Skeletal muscle cell (primary cell): ENCODE data around the gene ALS2.
"Not testable (repeated sequence)": the region's sequence is repeated elsewhere in the genome, so short reads cannot be mapped to it uniquely, and the experiment has no call there.

Experiments
- DNase-seq: peaks from one replicate; pipeline ENCODE4 v3.0.0-alpha.2; 2010; ENCODE audit warnings: low read depth
- H3K4me3 ChIP-seq: 2 replicates; pipeline ENCODE4 v1.5.1; 2011; ENCODE audit warnings: low read depth, mild to moderate bottlenecking, control low read depth, low read length, moderate library complexity

Gene ALS2

DNA sequence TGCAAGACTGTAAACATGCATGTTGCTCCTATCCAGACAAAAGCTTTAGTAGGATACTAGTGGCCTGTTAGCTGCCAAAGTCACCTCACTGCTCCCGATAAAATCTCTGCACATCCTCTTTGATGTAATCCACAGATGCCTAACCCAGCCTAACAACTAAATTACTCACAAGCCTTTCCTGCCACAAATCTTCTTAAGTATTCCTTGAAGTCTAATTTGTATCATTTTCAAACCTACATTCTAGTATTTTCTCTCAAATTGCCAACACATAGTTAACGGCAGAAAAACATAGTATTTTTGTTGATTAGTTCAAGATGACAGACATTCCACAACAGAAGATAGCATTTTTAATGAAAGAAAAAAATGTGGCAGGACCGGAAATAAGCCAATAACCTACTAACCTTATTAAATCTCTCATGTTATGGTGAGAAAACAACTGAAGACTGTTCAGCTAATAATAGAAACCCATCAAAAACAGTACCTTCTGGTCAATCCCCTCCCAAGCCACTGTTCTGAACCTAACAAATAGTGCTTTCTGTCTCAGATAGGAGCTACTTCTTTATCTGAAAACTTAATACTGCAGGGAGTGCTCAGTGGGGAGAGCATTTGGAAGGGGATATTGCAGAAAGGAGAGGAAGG lies 82.0 kb downstream of the ALS2 start, which contains the start of gene MPP4:
MPP4 (minus strand) TSS at position 57 of the 639 bp plus-strand sequence. CDS start 4,690 bp downstream, outside the sequence.
- DNase-seq, result peak; percentile 21
- no peak within 1 kb of the TSS for H3K4me3 ChIP-seq

DNA sequence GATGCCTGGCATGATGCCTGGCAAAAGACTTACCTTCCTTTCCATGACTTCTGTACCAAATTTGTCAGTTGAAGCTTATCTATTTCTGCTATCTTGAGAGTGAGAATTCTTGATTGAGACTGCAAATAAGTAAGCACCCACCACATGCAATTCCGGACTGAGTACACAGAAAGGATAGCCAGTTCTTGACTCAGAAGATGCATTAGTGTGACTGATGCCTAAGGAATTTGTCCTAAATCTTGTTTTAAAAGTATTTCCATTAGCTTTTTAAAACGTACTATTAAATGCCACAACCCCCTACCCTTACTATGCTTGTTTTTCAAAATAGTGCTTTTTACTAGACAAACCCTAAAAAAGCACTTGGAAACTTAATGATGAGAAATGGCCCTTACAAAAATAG lies 82.8 kb downstream of the ALS2 start:
- H3K4me3 ChIP-seq, result no peak overlapping the region
- DNase-seq, result peak; percentile 54

DNA sequence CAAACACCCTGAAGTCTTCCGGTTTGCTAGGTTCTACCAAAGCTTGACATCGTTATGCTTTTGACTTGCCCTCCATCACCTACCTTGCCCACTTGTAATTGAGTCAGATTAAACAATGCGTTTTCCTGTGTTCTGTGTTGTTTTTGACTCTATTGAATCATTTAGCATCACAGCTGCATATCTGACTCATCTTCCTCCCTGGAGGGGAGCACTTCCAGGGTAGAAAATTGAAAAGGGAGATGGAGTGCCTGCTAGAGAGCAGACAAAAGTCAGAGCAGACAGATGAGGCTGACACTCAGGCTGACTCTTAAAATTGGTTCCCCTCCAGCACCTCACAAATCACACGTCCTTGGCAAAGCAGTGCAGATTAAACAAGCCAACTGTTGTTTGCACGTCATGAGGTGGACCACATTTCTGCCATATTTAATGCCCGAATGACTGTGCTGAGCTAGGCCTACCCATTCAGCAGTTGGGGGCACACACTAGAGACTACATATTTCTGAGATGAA lies 84.5 kb downstream of the ALS2 start:
- DNase-seq, result peak; percentile 96
- H3K4me3 ChIP-seq, result no peak overlapping the region

DNA sequence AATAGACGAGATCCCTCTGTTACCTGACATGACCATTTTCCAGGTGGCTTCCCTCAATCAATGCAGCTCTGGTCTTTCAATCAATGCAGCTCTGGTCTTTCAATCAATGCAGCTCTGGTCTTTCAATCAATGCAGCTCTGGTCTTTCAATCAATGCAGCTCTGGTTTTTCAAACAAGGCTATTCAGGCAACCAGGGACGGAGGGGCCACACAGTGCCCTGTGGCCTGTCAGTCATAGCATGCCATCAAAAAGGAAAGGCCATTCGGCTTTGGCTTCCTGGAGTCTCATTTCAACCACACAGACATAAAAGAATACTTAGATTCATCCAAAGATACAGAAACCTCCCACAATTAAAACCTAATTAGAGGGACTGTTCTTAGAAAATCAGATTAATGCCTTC lies 95.6 kb downstream of the ALS2 start:
- DNase-seq, result no peak
- H3K4me3 ChIP-seq, result no peak overlapping the region

DNA sequence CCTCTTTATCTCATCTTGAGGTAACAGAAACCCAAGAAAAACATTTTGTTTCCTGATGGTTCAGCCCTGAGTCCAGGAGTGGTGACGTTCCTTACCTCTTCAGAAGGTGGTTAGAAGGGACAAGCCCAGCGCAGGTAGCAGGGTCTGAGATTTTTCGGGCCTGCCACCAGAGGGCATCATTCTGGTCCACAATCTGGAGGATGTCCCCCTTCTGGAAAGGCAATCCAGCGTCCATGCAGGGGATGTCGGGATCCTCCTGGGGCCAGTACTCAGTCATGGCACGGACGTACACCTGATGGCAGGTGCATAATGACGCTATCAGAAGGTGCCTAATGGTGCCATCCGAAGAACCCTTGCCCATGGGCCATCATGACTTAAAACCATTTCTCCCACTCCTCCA lies 100.0 kb downstream of the ALS2 start:
- H3K4me3 ChIP-seq, result no peak overlapping the region
- DNase-seq, result no peak

DNA sequence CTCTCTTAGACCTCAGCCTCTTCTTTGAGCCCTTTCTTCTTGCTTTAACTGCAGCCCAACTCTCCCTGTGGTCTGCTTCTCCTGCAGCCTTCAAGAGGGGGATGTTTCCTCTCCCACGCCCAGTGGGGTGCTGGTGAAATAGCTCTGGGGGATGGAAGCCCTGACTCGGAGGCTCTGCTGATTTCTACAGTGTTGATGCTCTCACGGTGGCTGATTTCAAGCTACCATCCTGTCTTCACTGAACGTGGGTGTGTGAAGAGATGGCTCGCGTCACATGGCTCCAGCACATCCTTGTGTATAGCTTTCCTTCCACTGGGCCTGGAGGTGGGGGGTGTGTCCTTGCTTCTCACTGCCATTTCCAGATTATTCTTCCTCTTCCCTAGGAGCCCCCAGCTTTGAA lies 102.3 kb downstream of the ALS2 start:
- DNase-seq, result no peak
- H3K4me3 ChIP-seq, result no peak overlapping the region

DNA sequence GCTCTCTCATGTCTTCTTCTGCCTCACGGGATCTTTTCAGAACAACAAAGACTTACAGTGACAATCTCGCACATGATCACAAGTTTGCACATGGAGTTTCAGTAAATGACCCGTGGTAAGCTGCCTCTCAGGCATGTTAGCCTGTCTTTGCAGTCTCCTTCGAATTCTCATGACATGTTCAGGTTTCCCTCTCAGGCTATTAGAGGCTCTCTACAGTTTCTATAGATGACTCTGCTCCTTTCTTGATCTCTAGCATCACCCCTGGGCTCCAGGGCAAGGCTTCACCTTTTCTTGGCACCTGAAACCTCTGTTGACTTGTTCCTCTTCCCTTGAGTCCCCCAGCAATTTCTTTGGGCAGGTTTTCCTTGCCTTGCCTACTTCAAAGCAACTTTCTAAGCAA lies 105.3 kb downstream of the ALS2 start:
- no peak for DNase-seq
- H3K4me3 ChIP-seq, result no peak overlapping the region

DNA sequence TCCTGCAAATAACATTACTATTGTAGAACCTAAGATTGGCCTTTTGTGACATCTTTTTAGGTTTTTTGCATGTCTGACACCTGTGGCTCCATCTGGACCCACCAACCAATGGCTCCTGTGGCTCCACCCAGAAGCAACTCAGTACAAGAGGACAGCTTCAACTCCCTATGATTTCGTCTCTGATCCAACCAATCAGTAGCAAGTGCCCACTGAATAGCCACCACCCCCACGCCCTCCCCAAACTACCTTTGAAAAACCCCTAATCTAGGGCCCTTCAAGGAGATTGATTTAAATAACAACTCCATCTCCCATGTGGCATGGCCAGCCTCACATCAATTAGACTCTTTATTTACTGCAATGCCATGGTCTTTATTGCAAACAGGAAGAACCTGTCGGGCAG lies 105.9 kb downstream of the ALS2 start:
- no peak for DNase-seq
- no peak overlapping the region for H3K4me3 ChIP-seq

DNA sequence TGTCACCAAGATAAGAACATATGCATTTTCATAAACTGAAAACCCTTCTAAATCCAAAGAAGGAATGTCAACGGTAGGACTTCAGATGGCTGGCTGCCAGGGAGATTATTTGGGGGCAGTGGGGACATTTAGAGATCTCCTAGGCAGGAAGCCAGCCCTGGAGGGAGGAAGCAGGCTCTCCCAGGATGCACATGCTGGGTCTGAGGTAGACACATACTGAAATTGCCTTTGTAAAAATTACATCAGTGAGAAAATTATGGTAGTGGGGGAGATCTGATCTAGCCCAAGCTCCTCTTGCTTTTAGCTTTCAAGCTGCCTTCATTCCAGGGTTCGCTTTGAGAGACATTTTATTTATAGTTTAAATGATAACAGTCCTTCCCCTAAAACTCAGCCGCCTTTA lies 106.4 kb downstream of the ALS2 start:
- DNase-seq, result no peak
- H3K4me3 ChIP-seq, result no peak overlapping the region

DNA sequence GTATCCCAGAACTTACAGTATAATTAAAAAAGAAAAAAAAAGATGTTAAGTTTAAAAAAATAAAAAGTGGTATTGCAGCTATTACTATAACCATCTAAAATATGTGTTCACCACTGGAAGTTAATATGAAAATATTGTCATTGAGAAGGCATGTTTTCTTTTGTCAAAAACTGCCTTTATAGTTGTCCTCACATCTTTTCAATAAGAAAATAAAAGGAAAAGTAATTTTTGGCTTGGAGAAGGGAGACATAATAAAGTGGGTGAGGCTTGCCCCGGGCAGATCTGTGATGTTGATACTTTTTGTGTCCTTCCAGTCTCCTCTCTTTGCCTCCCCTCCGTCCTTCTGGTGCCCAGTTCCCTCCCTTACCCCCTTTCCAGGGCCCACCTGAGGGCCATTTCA lies 107.2 kb downstream of the ALS2 start:
- no peak overlapping the region for H3K4me3 ChIP-seq
- DNase-seq, result no peak

DNA sequence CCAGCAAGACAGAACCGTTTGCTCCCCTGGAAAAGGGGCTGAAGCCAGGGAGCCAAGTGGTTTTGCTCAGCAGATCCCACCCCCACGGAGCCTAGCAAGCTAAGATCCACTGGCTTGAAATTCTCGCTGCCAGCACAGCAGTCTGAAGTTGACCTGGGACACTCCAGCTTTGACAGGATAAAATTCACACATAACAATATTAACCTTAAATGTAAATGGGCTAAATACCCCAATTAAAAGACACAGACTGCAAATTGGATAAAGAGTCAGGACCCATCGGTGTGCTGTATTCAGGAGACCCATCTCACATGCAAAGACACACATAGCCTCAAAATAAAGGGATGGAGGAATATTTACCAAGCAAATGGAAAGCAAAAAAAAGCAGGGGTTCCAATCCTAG lies 109.5 kb downstream of the ALS2 start:
- H3K4me3 ChIP-seq, DNase-seq: not testable (repeated sequence)

DNA sequence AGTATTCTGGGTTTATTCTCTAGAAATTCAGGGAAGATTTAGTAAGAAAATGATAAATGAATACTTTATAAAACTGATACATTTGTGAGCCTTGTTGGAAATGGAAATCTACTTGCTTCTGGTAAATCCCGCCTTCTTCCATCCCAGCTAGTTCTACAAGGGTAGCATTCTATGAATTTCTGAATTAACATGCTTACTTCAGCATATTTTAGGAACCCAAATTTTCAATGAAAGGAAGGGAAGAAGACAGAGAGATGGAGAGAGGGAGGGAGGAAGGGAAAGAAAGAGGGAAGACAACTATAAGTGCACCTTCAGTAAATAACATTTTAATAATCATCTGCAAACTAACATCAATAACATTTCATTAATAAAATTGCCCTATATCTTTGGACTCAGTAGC lies 110.9 kb downstream of the ALS2 start:
- no peak overlapping the region for H3K4me3 ChIP-seq
- DNase-seq, result no peak

DNA sequence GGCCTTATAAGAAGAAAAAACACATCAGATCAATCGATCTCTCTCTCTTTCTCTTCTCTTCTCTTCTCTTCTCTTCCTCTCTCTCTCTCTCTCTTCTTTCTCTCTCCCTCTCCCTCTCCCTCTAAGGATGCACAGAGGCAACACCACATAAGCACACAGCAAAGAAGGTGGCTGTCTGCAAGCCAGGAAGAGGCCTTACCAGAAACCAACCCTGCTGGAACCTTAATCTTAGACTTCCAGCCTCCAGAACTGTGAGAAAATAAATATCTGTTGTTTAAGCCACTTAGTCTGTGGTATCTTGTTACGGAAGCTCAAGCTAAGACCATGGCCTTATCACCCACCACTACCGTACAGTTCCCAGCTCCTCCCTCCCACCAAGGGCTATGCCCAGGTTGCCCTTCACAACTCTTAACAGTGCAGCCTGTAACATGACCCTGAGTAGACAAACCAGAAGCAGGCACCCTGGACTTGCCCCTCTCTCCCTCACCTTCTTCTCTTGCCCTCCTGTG lies 112.3 kb downstream of the ALS2 start:
- DNase-seq, result no peak
- H3K4me3 ChIP-seq, result no peak overlapping the region

DNA sequence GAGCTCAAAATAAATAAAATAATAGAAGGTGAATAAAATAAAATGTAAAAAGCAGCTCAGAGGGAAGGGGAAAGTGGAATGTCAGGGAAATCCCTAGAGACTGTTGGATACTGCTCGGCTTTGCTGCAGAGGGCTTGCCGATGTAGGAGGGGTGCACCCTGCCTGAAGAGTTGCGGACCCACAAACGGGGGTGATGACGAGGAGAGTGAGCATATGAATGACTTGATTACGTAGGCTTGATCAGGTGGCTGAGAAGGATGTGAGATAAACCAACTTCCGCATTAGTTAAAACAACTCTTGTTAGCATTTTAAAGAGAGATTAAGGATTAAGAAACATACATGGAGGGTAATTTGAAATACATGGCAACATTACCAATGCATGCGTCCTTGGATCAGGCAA lies 116.4 kb downstream of the ALS2 start:
- DNase-seq, result no peak
- H3K4me3 ChIP-seq, result no peak overlapping the region

DNA sequence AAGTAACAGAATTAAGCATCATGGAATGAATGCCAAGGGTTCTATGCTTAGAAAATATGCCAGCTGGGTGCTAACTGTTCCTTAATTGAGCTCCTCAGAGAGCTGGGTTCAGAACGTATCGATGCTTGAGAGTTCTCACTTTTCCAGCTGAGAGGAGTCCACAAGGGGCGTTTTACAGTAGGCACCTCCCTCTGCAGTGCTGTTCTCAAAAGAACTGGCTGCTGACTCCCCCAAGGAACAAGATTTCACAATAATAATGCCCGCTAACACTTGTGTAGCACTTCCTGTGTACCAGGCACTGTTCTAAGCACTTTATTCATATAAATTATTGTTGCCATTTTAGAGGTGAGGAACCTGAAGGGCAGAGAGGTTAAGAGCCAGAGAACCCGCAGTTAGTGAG lies 119.4 kb downstream of the ALS2 start:
- H3K4me3 ChIP-seq, result no peak overlapping the region
- no peak for DNase-seq

DNA sequence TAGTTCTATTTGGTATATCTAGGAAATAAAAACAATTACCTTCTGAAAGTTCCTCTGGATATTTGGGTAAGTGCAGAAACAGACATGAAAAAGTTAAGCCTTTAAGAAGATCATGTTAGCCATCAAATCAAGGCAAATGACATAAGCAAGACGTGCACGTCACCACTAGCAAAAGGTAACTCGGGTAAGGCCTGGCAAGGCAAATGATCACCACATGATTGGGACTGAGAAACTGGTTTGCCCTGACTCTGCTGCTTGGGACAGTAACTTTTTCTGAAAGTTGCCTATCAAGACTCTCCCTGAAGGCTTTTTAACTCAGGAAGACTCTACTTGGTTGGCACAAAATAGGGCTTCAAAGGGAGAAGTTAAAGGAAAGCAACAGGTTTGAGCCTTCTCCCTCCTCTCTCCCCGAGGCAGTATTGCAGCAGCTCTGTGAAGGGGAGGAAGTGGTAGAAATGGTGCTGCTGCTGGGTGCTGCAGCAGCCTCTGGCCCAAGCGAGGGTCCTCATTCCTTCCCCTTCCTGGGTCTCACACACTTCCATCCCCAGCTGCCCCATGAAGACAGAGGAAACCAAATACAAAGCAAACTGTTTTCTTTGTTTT lies 120.3 kb downstream of the ALS2 start:
- DNase-seq, result no peak
- no peak overlapping the region for H3K4me3 ChIP-seq

DNA sequence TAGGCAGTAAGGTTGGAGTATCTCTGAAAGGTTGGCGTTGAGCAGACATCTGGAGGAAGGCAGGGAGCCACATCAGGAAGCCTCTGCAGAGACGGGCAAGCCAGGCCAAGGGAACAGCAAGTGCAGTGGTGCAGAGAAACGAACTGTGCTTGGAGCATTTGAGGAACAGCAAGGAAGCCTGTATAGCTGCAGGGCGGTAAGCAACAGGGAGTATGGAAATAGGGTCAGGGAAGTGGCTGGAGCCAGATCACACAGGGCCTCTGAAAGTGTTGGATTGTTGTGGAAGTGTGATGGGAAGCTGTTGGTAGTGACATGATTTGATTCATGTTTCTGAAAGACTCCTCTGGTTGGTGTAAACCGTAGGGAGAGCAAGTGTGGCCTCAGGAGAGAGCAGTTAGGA lies 124.0 kb downstream of the ALS2 start:
- H3K4me3 ChIP-seq, result no peak overlapping the region
- no peak for DNase-seq

DNA sequence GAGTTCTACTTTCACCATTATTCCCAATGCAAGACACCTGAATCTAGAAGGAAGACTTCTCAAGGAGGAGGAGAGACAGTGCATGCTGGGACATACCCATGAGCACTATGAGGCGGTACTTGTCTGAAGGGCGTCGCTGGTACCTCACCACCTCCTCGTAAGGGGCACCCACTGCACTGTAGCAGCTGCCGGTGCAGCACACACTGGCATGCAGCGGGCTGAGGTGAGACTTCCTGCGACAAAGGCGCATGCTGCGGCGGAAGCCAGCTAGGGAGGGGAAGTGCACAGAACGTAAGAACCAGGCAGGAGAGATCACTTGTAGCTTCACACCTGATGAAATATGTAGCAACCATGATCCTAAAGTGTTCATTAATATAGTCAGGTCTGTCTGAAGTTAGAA lies 124.6 kb downstream of the ALS2 start:
- DNase-seq, result no peak
- H3K4me3 ChIP-seq, result no peak overlapping the region

DNA sequence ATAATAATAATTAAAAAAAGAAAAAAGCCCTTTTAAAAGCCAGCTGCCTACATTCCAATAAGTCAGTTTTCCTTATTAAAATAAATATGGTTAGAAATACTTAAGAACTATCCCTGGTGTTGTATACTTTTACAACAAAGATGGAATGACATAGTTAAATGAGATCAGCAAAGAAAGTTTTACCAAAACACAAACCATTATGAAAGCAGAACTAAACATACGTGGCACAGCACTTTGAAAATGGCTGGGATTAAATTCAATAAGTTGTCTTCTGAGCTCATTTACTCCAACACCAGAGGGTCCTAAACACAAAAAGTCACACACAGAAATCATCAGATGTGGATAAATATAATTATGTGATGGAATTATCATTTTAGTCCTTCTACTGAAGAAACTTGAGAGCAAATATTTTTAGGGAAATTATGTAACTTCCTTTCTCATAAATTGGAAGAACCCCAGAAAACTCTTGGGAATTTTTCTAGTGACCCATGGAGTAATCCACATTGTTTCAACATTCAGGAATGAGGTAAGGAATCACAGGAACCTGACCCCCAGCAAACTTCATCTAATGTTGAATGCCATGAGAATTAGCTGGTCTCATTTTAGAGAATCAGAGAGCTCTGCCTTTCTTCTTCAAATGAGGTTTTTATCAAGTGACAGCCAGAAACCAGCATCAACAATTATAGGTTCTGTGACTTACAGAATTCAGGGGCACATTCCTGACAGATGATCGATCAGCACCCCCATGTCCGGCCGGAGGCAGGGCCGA lies 125.9 kb downstream of the ALS2 start:
- H3K4me3 ChIP-seq, result no peak overlapping the region
- peak; percentile 58 for DNase-seq

DNA sequence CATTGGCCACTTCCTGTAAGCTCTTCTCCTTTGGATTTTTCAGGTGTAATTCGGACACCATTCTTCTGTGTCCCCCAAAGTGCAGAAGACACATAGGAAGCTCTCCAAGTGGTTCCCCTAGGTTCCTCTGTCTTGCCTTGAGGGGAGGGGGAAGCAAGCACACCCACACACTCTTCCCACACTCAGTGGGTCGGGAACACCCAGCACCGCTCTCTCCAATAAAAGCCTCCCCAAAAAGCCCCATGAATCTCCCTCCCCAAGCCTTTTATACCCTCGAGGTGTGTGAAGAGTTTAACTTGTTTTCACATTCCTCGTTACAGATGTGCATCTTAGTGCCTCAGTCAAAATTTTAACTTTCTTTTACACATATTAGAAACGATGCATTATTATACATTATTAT lies 127.5 kb downstream of the ALS2 start:
- H3K4me3 ChIP-seq, result no peak overlapping the region
- no peak for DNase-seq
